Astrocyte of the cerebellum (primary cell): Measurements from ENCODE around the gene NR3C1.

Experiments
- DNase-seq: peaks from one replicate; pipeline ENCODE4 v3.0.0-alpha.2; 2011; ENCODE audit warnings: low read depth
- H3K4me3 ChIP-seq: 2 replicates; pipeline ENCODE4 v1.5.1; 2011; ENCODE audit warnings: mild to moderate bottlenecking, low read depth, low read length, moderate library complexity
- CTCF ChIP-seq: IDR thresholded peaks from 2 replicates; pipeline ENCODE4 v1.5.1; 2012; ENCODE audit warnings: low read length, low read depth, moderate library complexity, mild to moderate bottlenecking; ENCODE audit errors: missing control alignments
- in situ Hi-C: cut with HindIII; loops from 2 replicates; pipeline ENCODE4 v1.10.0; 2017; ENCODE audit warnings: low sequenced_read_pairs

NR3C1 gene

DNA sequence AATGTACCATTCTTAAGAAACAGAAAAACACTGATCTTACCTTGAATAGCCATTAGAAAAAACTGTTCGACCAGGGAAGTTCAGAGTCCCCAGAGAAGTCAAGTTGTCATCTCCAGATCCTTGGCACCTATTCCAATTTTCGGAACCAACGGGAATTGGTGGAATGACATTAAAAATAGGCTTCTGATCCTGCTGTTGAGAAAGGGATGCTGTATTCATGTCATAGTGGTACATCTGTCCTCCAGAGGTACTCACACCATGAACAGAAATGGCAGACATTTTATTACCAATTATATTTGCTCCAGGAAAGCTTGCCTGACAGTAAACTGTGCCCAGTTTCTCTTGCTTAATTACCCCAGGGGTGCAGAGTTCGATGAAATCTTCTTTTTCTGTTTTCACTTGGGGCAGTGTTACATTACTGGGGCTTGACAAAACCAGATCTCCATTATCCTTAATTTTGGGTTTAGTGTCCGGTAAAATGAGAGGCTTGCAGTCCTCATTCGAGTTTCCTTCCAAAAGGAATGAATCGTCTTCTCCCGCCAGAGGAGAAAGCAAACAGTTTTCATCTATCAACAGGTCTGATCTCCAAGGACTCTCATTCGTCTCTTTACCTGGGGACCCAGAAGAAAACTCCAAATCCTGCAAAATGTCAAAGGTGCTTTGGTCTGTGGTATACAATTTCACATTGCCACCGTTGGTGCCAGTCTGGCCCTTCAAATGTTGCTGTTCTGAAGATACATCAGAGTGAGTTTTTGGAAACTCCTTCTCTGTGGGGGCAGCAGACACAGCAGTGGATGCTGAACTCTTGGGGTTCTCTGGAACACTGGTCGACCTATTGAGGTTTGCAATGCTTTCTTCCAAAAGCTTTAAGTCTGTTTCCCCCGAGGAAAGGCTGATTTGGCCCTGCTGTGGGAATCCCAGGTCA, 3.6 kb downstream of the NR3C1 start:
- DNase-seq = no peak
- peak overlapping the region; percentile 4 for H3K4me3 ChIP-seq
- in situ Hi-C loops = loop anchor here (25.0 kb wide), 1 partner anchor 488 kb away; no protein-coding TSS in a partner anchor

DNA sequence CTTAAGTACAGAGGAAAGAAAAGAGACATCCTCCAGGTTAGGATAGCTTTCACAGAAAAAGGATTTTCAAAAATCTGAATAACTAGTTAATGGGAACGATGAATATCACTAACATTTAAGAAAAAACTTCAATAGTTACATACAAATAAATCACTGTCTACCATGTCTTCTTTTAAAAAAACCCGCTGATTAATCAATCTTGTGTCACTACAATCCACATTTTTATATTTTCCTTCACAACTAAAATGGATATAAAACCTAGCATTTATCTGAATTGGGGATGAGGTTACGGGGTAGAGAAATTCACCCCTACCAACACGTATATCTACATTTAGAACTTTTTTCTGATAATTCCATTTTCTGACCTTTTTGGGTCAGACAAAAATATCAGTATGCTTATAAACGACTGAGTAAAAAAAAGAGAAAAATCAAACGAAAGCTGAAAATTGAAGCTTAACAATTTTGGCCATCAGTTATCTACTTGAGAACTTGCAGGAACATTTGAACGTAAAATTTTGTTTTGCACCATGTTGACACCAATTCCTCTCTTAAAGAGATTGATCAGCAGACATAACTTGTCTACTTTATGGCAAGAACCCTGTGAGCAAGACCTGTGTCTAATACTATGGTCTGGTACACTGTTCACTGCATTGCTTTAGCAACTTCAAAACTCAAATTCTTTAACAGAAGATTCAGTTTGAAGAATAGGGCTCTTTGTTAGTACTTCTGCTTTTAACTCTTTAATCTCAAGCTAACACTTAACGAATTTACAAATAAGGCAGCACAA, 4.8 kb downstream of the NR3C1 start:
- TF ChIP-seq CTCF = no peak
- DNase-seq = no peak
- H3K4me3 ChIP-seq = peak overlapping the region; percentile 10
- in situ Hi-C loops = loop anchor here (25.0 kb wide), 1 partner anchor 486 kb away; no protein-coding TSS in a partner anchor

More for the DNA sequence above, 3.6 kb downstream of the NR3C1 start:
- TF ChIP-seq CTCF = no peak

GRCh38 chr5:143398053-143398355, 5.5 kb downstream of the NR3C1 start:
- no peak for TF ChIP-seq CTCF
- H3K4me3 ChIP-seq = no peak overlapping the region
- no peak for DNase-seq
- in situ Hi-C loops = loop anchor here (25.0 kb wide), 1 partner anchor 486 kb away; no protein-coding TSS in a partner anchor

- TF ChIP-seq CTCF = no peak
- no peak for DNase-seq
- in situ Hi-C loops = loop anchor here (25.0 kb wide), 1 partner anchor 485 kb away; no protein-coding TSS in a partner anchor
- no peak overlapping the region for H3K4me3 ChIP-seq
These were observed 6.0 kb downstream of the NR3C1 start for GRCh38 chr5:143397302-143398052.

DNA sequence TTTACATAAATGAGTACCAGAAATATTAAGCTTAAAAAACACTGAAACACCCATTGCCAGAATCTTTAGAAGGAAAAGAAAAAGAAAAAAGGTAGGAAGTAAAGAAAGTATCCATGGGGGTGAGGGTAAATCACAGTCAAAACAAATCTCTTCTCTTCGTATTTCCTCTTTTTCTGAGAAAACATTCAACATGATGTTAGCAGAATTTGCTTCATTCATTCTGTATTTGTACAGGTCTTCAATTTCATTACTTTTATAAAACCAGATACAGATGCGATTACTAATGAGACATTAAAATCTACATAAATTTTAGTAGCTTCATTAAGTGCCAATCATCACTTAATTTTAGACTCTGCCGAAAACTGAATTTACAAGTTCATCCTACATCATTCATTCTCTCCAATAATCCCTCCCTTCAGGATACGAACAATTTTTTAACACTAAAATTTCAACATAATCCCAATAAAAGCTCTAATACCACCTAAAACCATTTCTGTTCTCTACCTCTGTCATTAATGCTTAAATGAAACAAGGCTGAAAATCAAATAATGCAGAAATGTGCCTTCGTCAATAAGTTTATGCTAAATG, 7.0 kb downstream of the NR3C1 start:
- no peak overlapping the region for H3K4me3 ChIP-seq

More for the DNA sequence above, 7.0 kb downstream of the NR3C1 start:
- no peak for TF ChIP-seq CTCF
- DNase-seq = no peak
- in situ Hi-C loops = loop anchor here (25.0 kb wide), 1 partner anchor 484 kb away; no protein-coding TSS in a partner anchor
